ENCODE results near the gene ATAD2B. TPM values are rescaled to one million over a fixed set of nuclear protein-coding genes. Genes with fewer than 3 reads are reported as not detected.
A peak's percentile ranks its signal among the peaks of the same experiment; 100 is the strongest.

ATAD2B gene
- total and polyA plus RNA-seq, 12 donors, result 2.2 to 11.8 (median 8.7) TPM

DNA sequence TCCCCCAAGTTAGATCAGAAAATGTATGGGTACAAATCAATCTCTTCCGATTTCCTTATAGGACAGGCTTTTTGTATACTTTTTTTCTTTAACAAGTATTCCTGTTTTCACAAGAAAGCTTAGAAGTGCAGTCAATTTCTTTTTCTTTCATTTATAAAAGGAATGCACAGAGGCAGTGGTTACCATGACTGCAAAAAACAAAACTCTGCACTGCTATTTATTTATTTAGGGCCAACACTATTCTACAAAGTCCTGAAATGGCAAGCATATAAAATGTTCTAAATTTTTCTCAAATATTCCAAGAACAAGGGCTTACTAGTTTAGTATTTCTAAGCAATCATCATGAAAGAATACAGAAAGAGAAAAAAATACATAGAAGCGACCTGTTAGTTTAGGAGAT, 22.2 kb downstream of the ATAD2B start:
- 83 to 88% methylated on average over 2 of the region's 2 CpGs for WGBS, 2 donors
- ATAC-seq (peak in 1 of 8 donors; percentile 33), DNase-seq (no peak)
- H3K4me3 ChIP-seq, result no peak overlapping the region
- TF ChIP-seq, protein P1, sequence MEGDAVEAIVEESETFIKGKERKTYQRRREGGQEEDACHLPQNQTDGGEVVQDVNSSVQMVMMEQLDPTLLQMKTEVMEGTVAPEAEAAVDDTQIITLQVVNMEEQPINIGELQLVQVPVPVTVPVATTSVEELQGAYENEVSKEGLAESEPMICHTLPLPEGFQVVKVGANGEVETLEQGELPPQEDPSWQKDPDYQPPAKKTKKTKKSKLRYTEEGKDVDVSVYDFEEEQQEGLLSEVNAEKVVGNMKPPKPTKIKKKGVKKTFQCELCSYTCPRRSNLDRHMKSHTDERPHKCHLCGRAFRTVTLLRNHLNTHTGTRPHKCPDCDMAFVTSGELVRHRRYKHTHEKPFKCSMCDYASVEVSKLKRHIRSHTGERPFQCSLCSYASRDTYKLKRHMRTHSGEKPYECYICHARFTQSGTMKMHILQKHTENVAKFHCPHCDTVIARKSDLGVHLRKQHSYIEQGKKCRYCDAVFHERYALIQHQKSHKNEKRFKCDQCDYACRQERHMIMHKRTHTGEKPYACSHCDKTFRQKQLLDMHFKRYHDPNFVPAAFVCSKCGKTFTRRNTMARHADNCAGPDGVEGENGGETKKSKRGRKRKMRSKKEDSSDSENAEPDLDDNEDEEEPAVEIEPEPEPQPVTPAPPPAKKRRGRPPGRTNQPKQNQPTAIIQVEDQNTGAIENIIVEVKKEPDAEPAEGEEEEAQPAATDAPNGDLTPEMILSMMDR (IDR thresholded peaks at IDR 0.05), result no peak
- intact Hi-C loops (cut with DNase I), result no loop called here
- H3K36me3 ChIP-seq, result no peaks in the 10 kb centered on the region
- peaks cover 3 to 48% (median 25%) of the 10 kb centered on the region in 9 donors for H3K4me1 ChIP-seq
- no peaks in the 10 kb centered on the region for H3K27me3 ChIP-seq
- H3K27ac ChIP-seq, result no peak overlapping the region
- H3K9me3 ChIP-seq, result peaks cover 0 to 4% (median 0%) of the 10 kb centered on the region in 11 donors

DNA sequence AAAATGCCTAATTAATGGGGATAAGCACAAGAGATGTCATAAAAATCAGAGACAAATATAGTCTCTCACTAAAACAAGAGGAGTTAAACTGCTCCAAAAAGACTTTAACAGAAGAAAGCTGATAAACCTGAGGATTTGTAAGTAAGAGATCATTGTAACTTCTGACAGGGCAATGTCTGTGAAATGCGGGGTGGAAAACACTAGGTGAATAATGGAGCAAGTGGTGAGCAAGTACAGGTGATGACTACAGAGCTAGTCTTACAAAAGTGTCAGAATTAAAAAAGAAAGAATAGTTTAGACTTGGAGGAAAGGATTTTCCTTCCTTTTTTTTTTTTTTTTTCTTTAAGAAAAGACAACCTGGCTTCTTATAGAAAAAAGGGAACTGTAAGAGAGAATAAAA, 22.7 kb downstream of the ATAD2B start:
- DNase-seq, result no peak
- H3K9me3 ChIP-seq, result peaks cover 0 to 4% (median 0%) of the 10 kb centered on the region in 11 donors
- no peak for ATAC-seq
- peaks cover 3 to 48% (median 25%) of the 10 kb centered on the region in 9 donors for H3K4me1 ChIP-seq
- no peaks in the 10 kb centered on the region for H3K27me3 ChIP-seq
- no peak overlapping the region for H3K4me3 ChIP-seq
- H3K36me3 ChIP-seq, result no peaks in the 10 kb centered on the region
- intact Hi-C loops (cut with DNase I), result no loop called here
- TF ChIP-seq, protein P1 (IDR thresholded peaks at IDR 0.05), result no peak
- WGBS, 2 donors, result 83 to 87% methylated on average over 1 of the region's 1 CpG
- H3K27ac ChIP-seq, result no peak overlapping the region

DNA sequence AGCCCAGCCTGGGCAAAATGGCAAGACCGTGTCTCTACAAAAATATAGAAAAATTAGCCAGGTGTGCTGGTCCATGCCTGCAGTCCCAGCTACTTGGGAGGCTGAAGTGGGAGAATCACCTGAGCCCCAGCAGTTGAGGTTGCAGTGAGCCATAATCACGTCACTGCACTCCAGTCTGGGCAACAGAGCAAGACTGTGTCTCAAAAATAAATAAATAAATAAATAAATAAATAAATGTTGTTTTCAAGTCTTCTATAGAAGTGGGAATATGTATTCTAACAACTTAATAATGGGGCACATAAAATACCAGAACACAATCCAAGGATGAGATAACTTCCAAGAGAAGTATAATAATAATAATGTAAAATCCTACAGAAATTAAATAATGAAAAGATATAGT, 23.9 kb downstream of the ATAD2B start:
- no peak overlapping the region for H3K4me3 ChIP-seq
- intact Hi-C loops (cut with DNase I), result no loop called here
- H3K36me3 ChIP-seq, result no peaks in the 10 kb centered on the region
- H3K4me1 ChIP-seq, result peaks cover 3 to 48% (median 25%) of the 10 kb centered on the region in 9 donors
- 96% methylated on average over 2 of the region's 2 CpGs for WGBS, 2 donors
- no peak overlapping the region for H3K27ac ChIP-seq
- peaks cover 0 to 4% (median 0%) of the 10 kb centered on the region in 11 donors for H3K9me3 ChIP-seq
- TF ChIP-seq, protein P1 (IDR thresholded peaks at IDR 0.05), result no peak
- ATAC-seq, result no peak
- DNase-seq, result no peak
- H3K27me3 ChIP-seq, result no peaks in the 10 kb centered on the region

DNA sequence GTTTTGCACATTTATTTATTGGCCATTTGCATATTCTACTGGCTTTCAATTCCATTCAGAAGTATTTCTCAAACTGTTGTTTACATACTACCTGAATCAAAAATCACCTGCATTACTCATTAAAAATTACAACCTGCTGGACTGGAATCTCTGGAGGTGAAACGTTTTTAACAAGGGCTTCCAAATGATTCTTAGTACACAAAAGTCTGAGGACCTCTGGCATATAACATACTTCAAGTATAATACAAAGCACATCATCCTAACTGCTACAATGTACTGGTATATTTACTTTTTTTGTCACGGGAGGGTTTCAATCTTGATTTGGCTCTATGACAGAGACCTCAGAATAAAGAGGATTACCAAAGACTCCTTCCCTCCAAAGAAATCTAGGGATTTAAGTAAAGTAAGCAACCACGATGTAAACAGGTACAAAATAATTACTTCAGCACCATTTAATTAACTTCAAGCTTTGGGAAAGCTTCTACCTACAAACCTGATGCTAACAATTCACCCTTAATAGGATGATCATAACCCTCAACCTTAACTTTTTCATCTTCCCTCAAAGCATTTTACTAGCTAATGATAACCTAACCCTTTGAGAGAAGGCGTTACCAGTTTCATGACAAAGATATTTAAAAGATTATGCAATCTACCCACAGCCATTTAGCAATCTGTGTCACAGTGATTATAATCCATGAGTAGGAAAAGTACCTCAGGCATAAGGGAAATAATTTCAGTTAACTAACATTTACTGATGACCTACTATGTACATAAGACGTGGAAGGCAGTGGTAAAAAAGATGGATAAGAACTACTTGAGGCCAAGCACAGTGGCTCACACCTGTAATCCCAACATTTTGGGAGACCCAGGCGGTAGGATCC, 24.7 kb downstream of the ATAD2B start:
- intact Hi-C loops (cut with DNase I), result no loop called here

More for the DNA sequence above, 24.7 kb downstream of the ATAD2B start:
- TF ChIP-seq, protein P1 (IDR thresholded peaks at IDR 0.05), result no peak
- no peaks in the 10 kb centered on the region for H3K27me3 ChIP-seq
- ATAC-seq, result peak in 1 of 8 donors; percentile 52
- no peak for DNase-seq
- 79 to 82% methylated on average over 6 of the region's 6 CpGs for WGBS, 2 donors
- no peak overlapping the region for H3K4me3 ChIP-seq
- peaks cover 0 to 6% (median 0%) of the 10 kb centered on the region in 11 donors for H3K9me3 ChIP-seq
- H3K27ac ChIP-seq, result no peak overlapping the region
- peaks cover 3 to 48% (median 25%) of the 10 kb centered on the region in 9 donors for H3K4me1 ChIP-seq
- H3K36me3 ChIP-seq, result no peaks in the 10 kb centered on the region
